OCI-LY7 (cell line): ENCODE data around the gene HPSE. TPM values are rescaled to one million over a fixed set of nuclear protein-coding genes. Genes with fewer than 3 reads are reported as not detected.

Experiments used
- BruUV-seq: library from RNA; stranded (reverse); fragments of 400-500 nt; replicated peaks from 2 replicates; lab custom pipeline; 2021; lab: Mats Ljungman, UMichigan
- CTCF ChIA-PET: fragments of 300-600 bp; sonication (Branson Sonifier 250); formaldehyde crosslinking; loops from one replicate; lab custom pipeline; 2022; ENCODE audit warnings: antibody characterized with exemption; ENCODE audit not compliant: unreplicated experiment; lab: Charles Lee
- POLR2A ChIA-PET: fragments of 300-600 bp; sonication (Branson Sonifier 250); formaldehyde crosslinking; loops from one replicate; lab custom pipeline; 2022; ENCODE audit warnings: antibody characterized with exemption; lab: Charles Lee
- DNase-seq: peaks from one replicate; pipeline ENCODE4 v3.0.0-alpha.2; 2015; ENCODE audit warnings: low spot score
- H2AFZ ChIP-seq: fragments of 200-600 bp; sonication (generic), shearing (Covaris generic); 2 replicates; pipeline ENCODE4 v1.6.1; 2014; ENCODE audit warnings: mild to moderate bottlenecking, antibody characterized with exemption, low read length, moderate library complexity
- H3K27ac ChIP-seq: fragments of 200-600 bp; sonication (generic); 2 replicates; pipeline ENCODE4 v1.5.1; 2014; ENCODE audit warnings: mixed run types, low read depth, mild to moderate bottlenecking, moderate library complexity, low read length, inconsistent platforms; ENCODE audit not compliant: poor library complexity, severe bottlenecking
- H3K36me3 ChIP-seq: fragments of 200-600 bp; sonication (generic); 2 replicates; pipeline ENCODE4 v1.6.1; 2014; ENCODE audit warnings: mild to moderate bottlenecking, antibody characterized with exemption, low read length, moderate library complexity, mixed read lengths; ENCODE audit not compliant: insufficient read depth
- H3K4me1 ChIP-seq: fragments of 200-600 bp; sonication (generic); 2 replicates; pipeline ENCODE4 v1.5.1; 2014; ENCODE audit warnings: mild to moderate bottlenecking, low read length; ENCODE audit not compliant: insufficient read depth, poor library complexity, severe bottlenecking
- H3K4me2 ChIP-seq: fragments of 200-600 bp; sonication (generic); 2 replicates; pipeline ENCODE4 v1.6.1; 2014; ENCODE audit warnings: mild to moderate bottlenecking, low read length
- H3K4me3 ChIP-seq: fragments of 200-600 bp; sonication (generic); 2 replicates; pipeline ENCODE4 v1.5.1; 2014; ENCODE audit warnings: mild to moderate bottlenecking, low read depth, low read length; ENCODE audit not compliant: poor library complexity, severe bottlenecking
- H3K79me2 ChIP-seq: fragments of 200-600 bp; sonication (generic); 2 replicates; pipeline ENCODE4 v1.6.1; 2016; ENCODE audit warnings: low read depth, mild to moderate bottlenecking, low read length, moderate library complexity, mixed read lengths; ENCODE audit not compliant: insufficient read depth
- H3K9me2 ChIP-seq: fragments of 200-600 bp; sonication (generic); 2 replicates; pipeline ENCODE4 v1.6.1; 2016; ENCODE audit warnings: mild to moderate bottlenecking, low read length, mixed read lengths; ENCODE audit not compliant: insufficient read depth
- H3K9me3 ChIP-seq: fragments of 200-600 bp; sonication (generic); 2 replicates; pipeline ENCODE4 v1.6.1; 2014; ENCODE audit warnings: mild to moderate bottlenecking, mixed run types, low read length, mixed read lengths
- H4K20me1 ChIP-seq: fragments of 200-600 bp; sonication (generic); 2 replicates; pipeline ENCODE4 v1.6.1; 2014; ENCODE audit warnings: mild to moderate bottlenecking, antibody characterized with exemption, low read length, moderate library complexity, mixed read lengths; ENCODE audit not compliant: insufficient read depth
- CTCF ChIP-seq: fragments of 200-600 bp; sonication (generic); conservative IDR thresholded peaks from 2 replicates; pipeline ENCODE4 v1.5.1; 2014; ENCODE audit warnings: mild to moderate bottlenecking, antibody characterized with exemption, low read length, moderate library complexity, mixed read lengths
- EZH2phosphoT487 ChIP-seq: fragments of 200-600 bp; sonication (generic); IDR thresholded peaks from 2 replicates; pipeline ENCODE4 v1.6.1; 2018; ENCODE audit warnings: low read depth, borderline replicate concordance, mild to moderate bottlenecking, mixed run types, antibody characterized with exemption, low read length, moderate library complexity, mixed read lengths
- intact Hi-C: fragments of 100-400 bp; cut with micrococcal nuclease; formaldehyde crosslinking; loops from one replicate; pipeline ENCODE4 v1.10.0; 2022; ENCODE audit not compliant: unreplicated experiment
- total RNA-seq, 2 experiments: library from RNA; depleted of rRNA in 1 of 2; stranded (reverse); fragments of >200 nt in 1 of 2; shearing (Covaris generic) in 1 of 2; gene quantifications; 2 replicates each; pipeline ENCODE4 v1.2.3, GENCODE V29; 2014 to 2022

Gene HPSE
- total RNA-seq, 2 experiments from 2014 or later = 2.4 to 3.1 TPM

- H3K9me2 ChIP-seq = no peaks in the 10 kb centered on the region
- intact Hi-C loops = loop anchor here (5.0 kb wide), 1 partner anchor 205 kb away; no protein-coding TSS in a partner anchor
- no peak overlapping the region for H2AFZ ChIP-seq
- CTCF ChIA-PET = no interaction called here
- H3K9me3 ChIP-seq = no peaks in the 10 kb centered on the region
- no TSS peak for BruUV-seq
- no peak overlapping the region for H3K4me3 ChIP-seq
- POLR2A ChIA-PET = interaction anchor here (0.7 to 1.9 kb wide), 2 partner anchors 44 to 868 kb away, joined by 3 to 4 read pairs; no protein-coding TSS in a partner anchor
- no peaks in the 10 kb centered on the region for H3K79me2 ChIP-seq
- H3K36me3 ChIP-seq = peaks cover 58% of the 10 kb centered on the region
- H3K4me1 ChIP-seq = peaks cover 17% of the 10 kb centered on the region
- H3K27ac ChIP-seq = no peak overlapping the region
- no peaks in the 10 kb centered on the region for H4K20me1 ChIP-seq
- DNase-seq = no peak
- TF ChIP-seq CTCF = no peak
- no peak for TF ChIP-seq EZH2phosphoT487
- no peak overlapping the region for H3K4me2 ChIP-seq
These were observed 72.0 kb downstream of the HPSE start for GRCh38 chr4:83262682-83263081.

GRCh38 chr4:83261307-83261706 lies 73.3 kb downstream of the HPSE start:
- Histone ChIP-seq H3K27ac (no peak overlapping the region), H3K9me2 (no peaks in the 10 kb centered on the region), H3K36me3 (peaks cover 52% of the 10 kb centered on the region), H3K4me1 (peaks cover 25% of the 10 kb centered on the region), H2AFZ (no peak overlapping the region), H3K9me3 (no peaks in the 10 kb centered on the region), H3K4me3 (no peak overlapping the region), H4K20me1 (no peaks in the 10 kb centered on the region), H3K4me2 (no peak overlapping the region), H3K79me2 (no peaks in the 10 kb centered on the region)
- CTCF ChIA-PET = interaction anchor here (1.0 kb wide), 1 partner anchor 8 kb away, joined by 3 read pairs; no protein-coding TSS in a partner anchor
- POLR2A ChIA-PET = interaction anchor here (0.6 to 1.9 kb wide), 2 partner anchors 43 to 198 kb away, joined by 3 to 4 read pairs; no protein-coding TSS in a partner anchor
- TF ChIP-seq CTCF (no peak), EZH2phosphoT487 (no peak)
- intact Hi-C loops = loop anchor here (5.0 kb wide), 1 partner anchor 204 kb away; no protein-coding TSS in a partner anchor
- no peak for DNase-seq
- no TSS peak for BruUV-seq

- BruUV-seq = no TSS peak
- Histone ChIP-seq H3K4me2 (no peak overlapping the region), H4K20me1 (no peaks in the 10 kb centered on the region), H3K36me3 (peaks cover 36% of the 10 kb centered on the region), H3K27ac (no peak overlapping the region), H3K9me3 (no peaks in the 10 kb centered on the region), H3K79me2 (no peaks in the 10 kb centered on the region), H3K9me2 (no peaks in the 10 kb centered on the region), H3K4me1 (peaks cover 40% of the 10 kb centered on the region), H2AFZ (no peak overlapping the region), H3K4me3 (no peak overlapping the region)
- DNase-seq = no peak
- intact Hi-C loops = no loop called here
- CTCF ChIA-PET = no interaction called here
- POLR2A ChIA-PET = interaction anchor here (0.6 kb wide), 1 partner anchor 31 kb away, joined by 3 read pairs; no protein-coding TSS in a partner anchor
- TF ChIP-seq CTCF (no peak), EZH2phosphoT487 (no peak)
These were observed 75.1 kb downstream of the HPSE start for GRCh38 chr4:83259586-83259985.
